ENCODE results near the gene NPAS3.

Gene NPAS3

GRCh38 chr14:33381717-33382116 is 443.0 kb downstream of the NPAS3 start:
- no peak for DNase-seq (ENCODE audit: low read depth)

- DNase-seq (ENCODE audit: low read depth): no peak
Measured at GRCh38 chr14:33386140-33386539, 447.5 kb downstream of the NPAS3 start.

DNA sequence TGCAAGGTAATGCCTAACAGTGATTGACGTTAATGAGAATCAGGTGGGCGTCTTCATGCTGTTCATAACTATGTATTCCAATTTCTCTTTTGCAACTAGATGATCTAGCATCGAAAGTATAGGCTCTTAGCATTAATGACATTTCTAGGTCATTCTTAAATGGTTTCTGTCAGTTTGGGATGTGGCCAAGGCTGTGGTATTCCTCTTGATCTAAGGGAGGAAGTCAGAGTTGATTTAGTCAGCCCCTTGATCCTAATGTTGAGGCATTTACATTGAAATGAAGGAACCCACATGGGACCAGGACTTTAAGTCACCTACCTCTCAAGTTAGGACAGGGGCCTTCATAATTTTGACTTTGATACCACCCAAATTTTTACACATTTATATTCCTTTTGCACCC is 448.1 kb downstream of the NPAS3 start:
- DNase-seq (ENCODE audit: low read depth): no peak

DNA sequence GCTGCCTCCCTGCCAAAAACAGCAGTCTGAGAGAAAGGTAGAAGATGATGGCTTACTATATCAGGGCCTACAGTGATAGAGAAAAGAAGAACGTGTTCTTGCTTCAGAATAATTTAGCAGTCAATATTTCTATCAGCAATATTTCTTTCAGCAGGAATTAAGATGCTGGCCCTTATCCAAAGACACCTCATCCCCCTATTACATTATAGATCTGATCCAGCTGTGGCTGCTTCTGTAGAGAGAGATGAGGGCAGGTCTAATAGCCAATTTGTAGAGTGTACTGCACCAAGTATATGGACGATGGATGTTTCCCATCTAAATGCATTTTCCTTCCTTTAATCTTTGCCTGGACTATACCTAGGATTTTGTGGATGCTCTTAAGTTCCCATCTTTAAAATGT is 451.7 kb downstream of the NPAS3 start:
- no peak for DNase-seq (ENCODE audit: low read depth)

- DNase-seq (ENCODE audit: low read depth): no peak
Measured at GRCh38 chr14:33393231-33393894, 454.7 kb downstream of the NPAS3 start.

DNA sequence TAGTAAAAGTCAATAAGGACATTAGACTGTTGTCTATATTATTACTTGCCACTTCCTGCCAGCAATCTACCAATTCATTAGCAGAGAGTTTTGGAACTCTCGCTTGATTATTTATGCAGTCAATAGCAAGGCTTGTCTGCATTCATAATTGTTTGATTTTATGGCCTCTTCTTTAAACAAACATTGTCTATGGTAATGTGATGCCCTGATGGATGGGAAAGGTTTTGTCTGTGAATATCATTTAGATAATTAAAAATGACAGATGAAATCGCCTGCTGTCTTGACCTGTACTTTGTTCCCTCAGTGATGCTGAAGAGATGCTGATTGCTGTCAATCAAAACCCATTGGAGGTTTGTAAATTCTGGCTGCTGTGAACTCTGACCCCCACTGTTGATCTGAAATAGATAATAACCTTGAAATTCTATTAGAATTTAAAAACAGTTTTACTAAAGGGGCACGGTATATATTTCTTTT is 455.3 kb downstream of the NPAS3 start:
- no peak for DNase-seq (ENCODE audit: low read depth)

DNA sequence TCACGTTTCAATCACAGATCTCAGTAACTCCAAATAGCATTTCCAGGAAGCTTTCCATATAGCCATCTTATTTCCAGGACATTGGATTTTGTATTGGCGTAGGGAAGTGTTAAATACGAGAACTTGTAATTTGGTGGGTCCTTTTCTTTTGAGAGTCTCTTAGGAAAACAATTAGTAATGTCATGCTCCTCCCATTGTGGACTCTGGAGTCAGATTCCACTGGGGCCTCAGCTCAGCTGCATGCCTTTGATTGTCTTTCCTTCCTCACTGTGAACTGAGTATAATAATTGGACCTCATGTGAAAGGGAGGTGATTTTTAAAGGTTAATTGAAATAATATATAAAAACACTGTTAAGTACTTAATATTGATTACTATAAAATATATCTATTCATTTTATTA is 462.6 kb downstream of the NPAS3 start:
- no peak for DNase-seq (ENCODE audit: low read depth)

DNA sequence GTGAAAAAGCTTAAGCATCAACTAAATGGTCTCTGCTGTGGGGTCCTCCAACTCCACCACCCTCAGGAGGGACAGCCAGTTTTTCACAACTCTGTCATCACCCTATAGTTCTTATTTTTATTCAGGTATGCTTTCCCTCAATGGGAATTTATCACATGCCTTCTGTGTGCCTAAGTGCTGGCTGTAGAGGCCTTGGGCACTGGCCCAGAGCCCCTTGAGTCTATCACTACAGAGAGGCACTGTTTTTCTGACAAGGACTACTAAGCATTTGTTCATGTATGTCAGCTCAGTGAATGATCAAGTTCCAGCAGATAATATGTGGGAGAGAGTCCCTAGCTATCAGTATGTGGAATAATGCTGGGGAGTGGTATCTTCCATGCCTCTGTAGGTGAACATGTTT is 463.9 kb downstream of the NPAS3 start:
- no peak for DNase-seq (ENCODE audit: low read depth)

GRCh38 chr14:33404054-33404453 is 465.4 kb downstream of the NPAS3 start:
- DNase-seq (ENCODE audit: low read depth): peak; percentile 12

- no peak for DNase-seq (ENCODE audit: low read depth)
Measured at GRCh38 chr14:33404964-33405574, 466.4 kb downstream of the NPAS3 start.

DNA sequence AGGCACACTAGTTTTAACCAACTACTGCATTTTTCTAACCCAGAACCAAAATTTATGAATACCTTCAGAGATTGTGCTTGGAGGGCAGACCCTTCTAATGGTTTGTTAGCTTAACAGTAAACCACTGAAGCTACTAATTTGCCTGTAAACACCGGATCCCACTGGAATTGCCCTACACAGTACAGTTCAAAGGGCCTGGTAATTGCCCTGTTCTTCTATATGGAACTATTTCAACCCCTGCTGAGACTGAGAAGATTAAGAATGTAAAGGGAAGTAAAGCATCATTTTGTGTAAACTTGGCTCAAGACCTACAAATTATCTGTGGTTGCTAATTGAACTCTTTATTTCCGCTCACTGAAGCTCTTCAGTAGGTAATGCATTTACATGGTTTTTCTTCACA is 468.1 kb downstream of the NPAS3 start:
- no peak for DNase-seq (ENCODE audit: low read depth)

- DNase-seq (ENCODE audit: low read depth): no peak
Measured at GRCh38 chr14:33408291-33408690, 469.6 kb downstream of the NPAS3 start.

DNA sequence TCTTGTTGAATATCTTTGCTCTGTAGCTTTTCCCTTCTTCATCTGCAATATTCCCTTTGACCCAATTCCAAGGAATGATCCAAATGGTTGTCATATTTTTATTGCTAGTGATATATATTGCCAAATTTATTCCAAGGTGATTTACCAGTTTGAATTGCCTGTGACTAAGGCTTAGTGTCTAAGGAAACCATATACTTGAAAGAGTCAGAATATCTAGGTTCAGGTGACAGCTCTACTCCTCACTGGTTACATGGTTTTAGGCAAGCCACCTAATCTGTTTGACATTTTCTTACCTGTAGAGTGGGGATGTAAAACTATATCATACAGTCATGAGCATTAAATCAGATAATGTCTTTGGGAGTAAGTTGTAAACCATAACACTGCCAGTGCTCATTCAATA is 473.8 kb downstream of the NPAS3 start:
- no peak for DNase-seq (ENCODE audit: low read depth)

DNA sequence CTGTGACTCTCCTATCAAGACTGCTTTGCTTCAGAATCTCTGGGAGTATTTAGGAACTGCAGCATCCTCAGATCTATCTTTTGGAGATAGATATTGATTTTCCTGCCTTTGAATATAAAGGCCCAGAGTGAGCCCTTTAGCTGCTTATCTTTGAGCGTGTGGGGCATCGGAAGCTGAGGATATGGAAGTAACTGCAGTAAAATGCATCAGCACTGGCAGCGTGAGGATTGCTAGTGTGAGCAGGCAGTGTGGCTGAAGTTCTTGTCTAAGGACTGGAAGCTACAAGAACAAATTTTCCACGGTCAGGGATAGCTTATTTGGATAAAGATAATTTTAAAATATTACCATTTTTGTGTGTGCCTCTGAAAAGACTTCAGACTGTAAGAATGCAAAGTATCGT is 474.7 kb downstream of the NPAS3 start:
- no peak for DNase-seq (ENCODE audit: low read depth)

DNA sequence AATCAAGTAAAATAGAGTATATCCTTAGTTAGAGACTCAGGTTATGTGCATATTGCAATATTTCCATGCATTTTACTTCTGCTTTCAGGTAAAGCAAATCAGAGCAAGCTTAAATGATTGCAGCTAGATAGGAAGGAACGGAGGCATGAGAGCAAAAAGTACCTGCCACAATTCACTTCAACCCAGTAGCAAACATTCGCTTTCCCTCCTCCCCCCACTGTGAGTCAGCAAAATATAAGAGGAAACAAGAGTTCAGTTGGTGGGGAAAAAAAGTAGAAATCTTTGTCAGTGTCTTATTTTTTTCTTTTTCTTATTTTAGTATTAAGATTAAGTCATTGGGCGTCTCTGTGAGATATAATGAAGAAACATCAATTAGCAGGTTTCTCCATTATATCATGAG is 475.4 kb downstream of the NPAS3 start:
- no peak for DNase-seq (ENCODE audit: low read depth)

GRCh38 chr14:33420051-33420627 is 481.5 kb downstream of the NPAS3 start:
- no peak for DNase-seq (ENCODE audit: low read depth)

DNA sequence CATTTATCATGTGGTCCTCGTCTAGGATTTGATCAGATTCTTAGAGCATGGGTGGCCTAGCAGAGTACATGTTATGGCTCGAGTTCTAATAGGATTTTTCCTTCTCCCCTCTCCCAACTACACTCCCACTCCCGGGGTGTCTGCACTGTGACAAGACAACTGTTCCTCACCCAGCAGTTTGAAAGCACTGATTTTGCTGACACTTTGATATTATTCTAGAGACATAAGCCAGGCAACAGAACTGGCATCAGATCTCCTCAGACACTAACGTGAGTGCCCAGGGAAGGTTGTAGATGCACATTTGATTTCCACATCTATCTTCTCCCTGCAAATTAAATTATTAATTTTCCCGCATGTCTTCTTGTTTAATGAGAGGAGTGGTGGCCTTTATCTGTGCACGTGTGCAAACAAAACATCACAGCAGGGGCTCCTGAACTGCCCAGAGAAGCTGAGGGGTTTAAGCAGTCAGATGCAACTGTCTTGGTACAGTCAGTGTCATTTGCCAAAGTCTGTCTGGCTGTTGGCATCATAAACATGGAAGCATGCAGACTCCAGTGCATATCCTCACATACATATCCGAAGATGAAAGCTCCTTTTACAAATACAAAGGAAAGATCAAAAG is 491.8 kb downstream of the NPAS3 start:
- no peak for DNase-seq (ENCODE audit: low read depth)

- peak; percentile 9 for DNase-seq (ENCODE audit: low read depth)
Measured at GRCh38 chr14:33432407-33433023, 493.8 kb downstream of the NPAS3 start.

DNA sequence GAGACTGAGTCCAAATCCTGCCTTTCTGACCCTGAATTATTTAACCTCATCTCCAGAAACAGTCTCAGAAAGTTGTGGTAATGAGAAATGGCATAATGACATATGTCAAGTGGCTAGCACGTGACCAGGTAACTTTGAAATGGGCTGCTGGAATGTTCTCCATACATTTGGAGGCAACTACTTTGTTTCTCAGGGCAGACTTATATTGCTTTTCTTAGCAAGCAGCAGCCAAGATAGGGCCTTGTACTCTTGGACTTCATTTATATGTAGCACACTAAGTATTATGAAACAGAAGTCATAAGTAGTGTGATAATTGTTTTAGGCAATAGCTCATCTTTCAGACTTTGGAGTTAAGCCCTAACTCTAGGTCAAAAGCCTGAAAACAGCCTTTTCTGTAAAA is 494.7 kb downstream of the NPAS3 start:
- no peak for DNase-seq (ENCODE audit: low read depth)

GRCh38 chr14:33435911-33436689 is 497.4 kb downstream of the NPAS3 start:
- DNase-seq (ENCODE audit: low read depth): peak; percentile 15

GRCh38 chr14:33441633-33442032 is 503.0 kb downstream of the NPAS3 start:
- no peak for DNase-seq (ENCODE audit: low read depth)

DNA sequence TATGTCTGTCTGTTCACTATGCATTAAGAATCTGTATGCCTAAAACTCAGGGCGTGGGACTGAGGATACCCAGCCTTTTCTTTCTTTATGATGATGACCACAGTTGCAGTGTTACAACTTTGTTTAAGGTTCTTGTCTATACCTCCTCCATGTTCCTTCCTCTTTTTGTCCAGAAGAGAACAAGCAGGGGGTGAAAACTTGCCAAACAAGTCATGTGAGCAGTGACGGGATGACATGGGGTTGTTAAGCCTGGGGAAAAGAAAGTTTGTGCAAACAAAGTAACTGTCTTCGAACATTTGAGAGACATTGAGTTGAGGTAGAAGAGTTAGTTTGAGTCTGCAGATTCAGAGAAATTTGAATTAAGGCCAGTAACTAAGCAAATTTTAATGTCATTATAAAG is 505.5 kb downstream of the NPAS3 start:
- DNase-seq (ENCODE audit: low read depth): no peak
